LHCN-M2 (cell line): ENCODE results near the gene HOXA4. TPM values are rescaled to one million over a fixed set of nuclear protein-coding genes. Genes with fewer than 3 reads are reported as not detected.

Experiments
- DNase-seq: peaks from one replicate; pipeline ENCODE4 v3.0.0-alpha.2; 2012; ENCODE audit warnings: low read depth
- total RNA-seq: library from RNA; depleted of rRNA; stranded (reverse); fragments of >200 nt; gene quantifications from 2 replicates; pipeline ENCODE4 v1.2.3, GENCODE V29; 2014

HOXA4 gene
- total RNA-seq, 1 experiment from 2014 or later, result 8.9 TPM

- no peak for DNase-seq
These were observed 12.6 kb downstream of the HOXA4 start for GRCh38 chr7:27117887-27118491.

DNA sequence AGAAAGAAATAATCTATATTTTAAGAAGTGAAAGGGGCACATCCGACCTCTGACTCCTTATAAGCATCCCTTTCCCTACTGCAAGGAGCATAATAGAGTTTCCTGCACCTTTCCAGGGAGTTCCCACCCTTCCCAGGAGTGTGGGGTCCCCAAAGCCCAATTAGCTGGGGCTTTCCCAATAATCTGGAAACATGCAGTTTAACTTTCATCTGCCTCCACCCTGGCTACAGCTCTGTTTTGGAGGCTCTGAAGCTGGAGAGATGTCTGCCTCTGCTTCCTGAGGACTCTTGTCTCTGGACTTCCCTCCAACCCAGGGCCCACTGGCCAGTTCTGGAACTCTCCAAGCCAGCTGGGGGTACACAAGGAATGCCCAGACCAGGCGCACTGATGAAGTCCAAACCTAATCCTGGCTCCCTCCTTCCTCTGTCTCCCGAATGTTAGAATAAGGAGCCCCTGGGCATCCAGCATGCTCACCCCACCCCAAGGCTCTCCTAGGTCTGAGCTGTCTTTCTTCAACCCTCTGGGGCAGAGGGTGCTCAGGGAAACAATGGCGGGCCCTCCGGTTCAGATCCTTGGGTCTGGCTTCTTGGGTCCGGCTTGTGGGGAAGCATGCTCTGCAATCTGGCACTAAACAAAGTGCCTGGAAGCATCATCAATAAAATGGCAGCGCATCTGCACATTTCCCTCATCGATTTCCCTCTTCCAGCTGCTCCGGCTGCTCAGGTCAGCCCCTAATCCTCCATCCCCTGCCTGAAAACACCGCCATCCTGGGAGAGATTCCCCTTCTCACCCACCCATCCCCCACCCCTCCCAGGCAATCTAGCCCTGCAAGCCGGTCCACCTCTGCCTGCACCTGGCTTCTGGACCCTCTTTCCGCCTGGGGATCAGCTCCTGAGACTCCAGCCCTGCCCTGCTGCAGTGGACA, 13.3 kb downstream of the HOXA4 start:
- no peak for DNase-seq

GRCh38 chr7:27116031-27116961, 14.3 kb downstream of the HOXA4 start:
- no peak for DNase-seq

DNA sequence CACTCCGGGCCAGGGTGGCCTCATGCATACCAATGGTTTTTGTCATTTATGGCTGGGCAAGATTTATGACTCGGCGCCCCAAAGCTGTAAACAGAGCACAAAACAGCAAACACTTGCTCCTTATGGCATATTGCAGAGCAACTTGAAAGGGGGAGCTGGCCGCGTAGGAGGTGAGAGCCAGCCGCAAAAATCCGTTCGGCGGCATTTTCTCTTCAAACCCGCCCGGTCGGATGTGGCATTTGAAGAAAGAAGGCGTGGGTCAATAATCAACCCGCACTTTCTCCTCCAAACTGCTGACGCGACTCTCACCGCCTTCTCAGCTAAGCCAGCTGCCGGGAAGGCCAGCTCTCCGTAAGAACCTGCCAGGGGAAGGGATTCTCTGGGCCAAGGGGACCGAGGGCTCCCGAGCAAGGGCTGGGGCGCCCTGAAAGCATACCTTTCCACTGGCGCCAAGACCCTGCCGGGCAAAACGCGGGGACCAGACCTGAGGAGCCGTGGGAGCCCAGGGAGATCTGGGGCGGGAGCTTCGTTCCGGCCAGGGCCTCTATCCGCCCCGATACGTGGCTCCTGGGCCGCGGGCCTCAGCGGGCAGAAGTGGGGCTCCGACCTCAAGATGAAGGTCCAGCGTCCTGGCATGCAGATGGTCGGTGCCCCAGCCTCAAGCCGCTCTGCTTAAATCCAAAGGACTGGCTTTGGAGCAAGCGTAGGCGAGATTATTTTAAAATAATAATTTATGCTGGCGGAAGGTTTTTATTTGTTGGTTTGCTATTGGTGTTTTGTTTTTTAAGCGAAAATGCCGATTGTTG, 15.1 kb downstream of the HOXA4 start:
- DNase-seq, result no peak

DNA sequence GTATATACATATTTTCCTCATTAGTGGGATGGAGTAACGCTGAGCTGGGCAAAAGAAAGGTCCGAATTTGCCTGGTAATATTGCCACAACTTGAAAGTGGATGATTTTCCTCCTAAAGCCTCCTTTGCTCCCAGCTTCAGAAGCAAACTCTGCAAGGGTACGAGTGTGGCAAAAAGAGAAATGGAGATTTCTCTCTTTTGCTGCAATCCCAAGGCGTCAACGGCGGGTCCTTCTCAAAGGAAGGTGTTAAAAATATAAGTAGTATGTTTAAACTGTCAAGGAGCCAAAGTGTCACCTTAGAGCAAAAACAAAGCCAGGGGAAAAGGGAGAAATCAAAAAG, 15.7 kb downstream of the HOXA4 start:
- no peak for DNase-seq

GRCh38 chr7:27113991-27114769, 16.4 kb downstream of the HOXA4 start:
- peak; percentile 65 for DNase-seq

DNA sequence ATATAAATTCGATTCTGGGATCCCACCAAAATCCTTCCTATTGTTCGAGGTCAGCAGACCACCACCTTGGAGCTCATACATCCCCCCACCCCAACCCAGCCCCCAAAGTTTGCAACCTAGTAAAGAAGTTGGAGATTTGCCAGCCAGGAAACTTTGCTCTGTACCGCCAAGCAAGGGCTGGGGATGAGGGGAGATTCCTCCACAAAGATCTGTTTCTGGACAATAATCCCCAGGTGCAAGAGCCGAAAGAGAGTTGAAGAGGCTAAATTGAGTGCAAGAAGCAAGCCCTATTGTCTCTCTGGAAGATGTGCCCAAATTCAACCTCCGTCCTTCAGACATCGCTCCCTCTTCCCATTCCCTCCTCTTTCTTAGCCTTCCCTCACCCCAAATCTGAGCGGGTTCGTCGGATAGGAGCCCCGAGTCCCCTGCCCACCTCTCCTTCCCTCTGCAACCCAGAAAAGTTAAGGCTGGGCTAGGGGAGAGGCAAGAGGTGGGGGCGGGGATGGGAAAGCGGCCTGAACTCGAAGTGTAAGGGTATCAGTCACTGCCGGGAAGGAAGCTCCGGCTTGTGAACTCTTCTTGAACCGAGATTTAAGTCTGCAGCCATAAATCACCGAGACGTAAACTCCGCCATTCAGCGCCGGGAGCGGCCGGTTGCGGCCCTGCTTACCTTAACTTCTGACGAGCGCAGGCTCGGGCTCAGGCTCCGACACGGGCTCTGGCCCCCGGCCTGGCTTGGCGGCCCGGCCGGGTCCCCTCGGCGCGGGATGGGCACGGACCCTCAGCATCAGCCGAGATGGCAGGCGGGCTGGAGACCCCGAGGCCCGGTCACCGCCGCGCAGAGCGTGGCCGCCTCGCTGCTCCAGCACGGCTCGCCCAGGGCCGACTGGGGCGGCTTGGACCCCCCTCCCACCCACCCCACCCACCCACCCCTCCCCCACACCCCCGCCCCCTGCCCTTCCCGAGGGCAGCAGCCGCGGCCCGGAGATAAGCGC, 17.3 kb downstream of the HOXA4 start:
- DNase-seq, result peak; percentile 83

GRCh38 chr7:27112361-27112760, 18.2 kb downstream of the HOXA4 start:
- DNase-seq, result no peak

- no peak for DNase-seq
These were observed 18.7 kb downstream of the HOXA4 start for GRCh38 chr7:27111751-27112277.

DNA sequence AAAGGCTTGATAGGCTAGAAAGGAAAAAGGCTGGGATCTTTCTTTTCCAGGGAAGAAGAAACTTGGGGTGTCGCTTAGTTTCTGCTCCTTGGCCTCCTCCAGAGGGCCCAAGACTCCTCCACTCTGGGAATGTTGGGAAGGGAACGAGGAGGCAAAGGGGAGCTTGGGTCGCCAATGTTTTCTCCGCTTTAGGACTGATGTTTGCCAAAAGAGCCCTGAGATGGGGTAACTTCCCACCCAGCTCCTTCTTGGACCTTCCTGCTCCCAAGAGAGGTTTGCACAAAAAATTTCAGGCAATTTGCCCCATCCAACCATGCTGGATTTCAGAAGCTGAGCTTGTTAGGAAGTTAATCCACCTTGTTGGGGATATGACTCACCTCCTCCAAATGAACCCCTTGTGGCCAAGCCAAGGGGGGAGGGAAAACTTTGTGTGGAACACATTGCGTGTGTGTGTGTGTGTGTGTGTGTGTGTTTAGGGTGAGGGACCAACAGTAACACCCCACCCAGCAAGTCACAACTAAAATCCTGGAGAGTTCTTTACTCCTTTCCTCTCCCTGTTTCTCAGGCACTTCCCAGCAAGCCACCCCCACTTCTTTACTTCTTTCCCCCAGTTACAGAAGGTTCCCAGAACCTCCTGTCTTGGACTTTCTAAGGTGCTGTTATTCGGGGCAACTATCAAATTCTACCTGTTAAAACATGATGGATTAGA, 19.4 kb downstream of the HOXA4 start:
- peak; percentile 81 for DNase-seq

- no peak for DNase-seq
These were observed 20.1 kb downstream of the HOXA4 start for GRCh38 chr7:27110186-27111031.

GRCh38 chr7:27109466-27110185, 20.9 kb downstream of the HOXA4 start:
- no peak for DNase-seq

- no peak for DNase-seq
These were observed 22.0 kb downstream of the HOXA4 start for GRCh38 chr7:27108390-27109127.

DNA sequence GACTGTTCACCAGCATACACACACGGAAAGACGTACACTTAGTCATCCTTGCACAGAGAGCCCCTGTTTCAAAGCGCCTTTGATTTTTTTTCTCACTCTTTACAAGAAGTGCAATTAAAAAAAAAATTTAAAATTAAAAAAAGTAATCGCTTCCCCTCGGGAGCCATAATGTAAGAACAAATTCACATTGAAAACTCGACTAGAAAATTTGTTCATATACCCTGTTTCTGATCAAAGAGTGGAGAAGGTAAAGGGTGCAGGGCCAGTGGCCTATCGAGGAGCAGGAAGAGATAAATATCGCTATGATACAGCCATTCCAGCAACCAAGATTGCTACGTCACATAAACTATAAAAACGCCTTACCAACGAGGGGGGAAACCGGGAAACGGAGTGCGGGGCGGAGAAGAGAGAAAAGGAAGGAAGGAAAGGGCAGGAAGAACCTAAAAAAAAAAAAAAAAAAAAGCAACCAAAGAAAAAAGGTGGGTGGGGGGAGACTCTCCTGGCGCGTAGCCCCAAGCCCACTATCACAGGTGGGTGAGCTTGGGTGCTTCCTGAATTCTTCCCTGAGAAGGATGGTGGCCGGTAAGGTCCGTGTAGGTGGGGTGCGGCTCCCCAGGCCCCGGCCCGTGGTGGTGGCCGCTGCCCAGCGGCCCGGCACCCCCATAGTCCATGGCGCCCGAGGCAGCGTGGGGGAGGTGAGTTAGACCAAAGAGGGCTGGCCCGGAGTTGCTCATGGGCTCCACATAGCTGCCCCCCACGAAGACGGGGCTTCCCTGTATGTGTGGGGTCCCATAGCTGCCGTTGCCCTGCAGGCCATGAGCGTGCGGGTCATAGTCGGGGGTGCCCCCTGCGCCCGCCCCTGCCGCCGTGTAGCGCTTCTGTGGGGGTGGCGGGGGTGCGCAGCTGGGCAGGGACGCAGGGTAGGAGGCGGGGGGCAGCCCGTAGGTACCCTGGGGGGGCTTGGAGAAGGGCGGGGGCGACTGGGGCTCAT, 22.9 kb downstream of the HOXA4 start:
- DNase-seq, result no peak

- DNase-seq, result no peak
These were observed 23.7 kb downstream of the HOXA4 start for GRCh38 chr7:27106901-27107240.
